Panc1 (cell line): Measurements from ENCODE around the gene FBLN7.

Experiments
- CTCF ChIP-seq: fragments of 450-650 bp; IDR thresholded peaks from 2 replicates; pipeline ENCODE4 v1.5.1; 2017; ENCODE audit warnings: mild to moderate bottlenecking
- POLR2AphosphoS5 ChIP-seq: IDR thresholded peaks from 2 replicates; pipeline ENCODE4 v1.6.1; 2012; ENCODE audit warnings: mild to moderate bottlenecking, low read depth, low read length, moderate library complexity
- REST ChIP-seq, 2 experiments: IDR thresholded peaks; 2 replicates each; pipeline ENCODE4 v1.6.1; 2011 to 2012; ENCODE audit warnings: low read depth in 2 of 2, control low read depth in 1 of 2, low read length in 1 of 2, mild to moderate bottlenecking in 1 of 2, moderate library complexity in 1 of 2; ENCODE audit not compliant: insufficient read depth in 1 of 2
- SIN3A ChIP-seq: IDR thresholded peaks from 2 replicates; pipeline ENCODE4 v1.6.1; 2012; ENCODE audit warnings: low read depth, mild to moderate bottlenecking, low read length, moderate library complexity, borderline replicate concordance; ENCODE audit not compliant: insufficient read depth

GRCh38 chr2:112151271-112151670 lies 13.1 kb downstream of the FBLN7 start:
- TF ChIP-seq CTCF: no peak
- TF ChIP-seq POLR2AphosphoS5: no peak
- no peak for TF ChIP-seq REST (IDR thresholded peaks at IDR 0.05; ENCODE audit: insufficient read depth in 1 of 2, low read depth in 2 of 2, low read length in 1 of 2)
- TF ChIP-seq SIN3A: no peak
